Cerebellar nuclear complex (tissue), 1 donor: ENCODE measurements around the gene HELZ2.
"Not testable (repeated sequence)": the region's sequence is repeated elsewhere in the genome, so short reads cannot be mapped to it uniquely, and the experiment has no call there.

Experiments
- DNase-seq, 2 experiments: peaks; one replicate each; lab custom pipeline; 2025; lab: John Stamatoyannopoulos, UW

HELZ2 gene, protein sequence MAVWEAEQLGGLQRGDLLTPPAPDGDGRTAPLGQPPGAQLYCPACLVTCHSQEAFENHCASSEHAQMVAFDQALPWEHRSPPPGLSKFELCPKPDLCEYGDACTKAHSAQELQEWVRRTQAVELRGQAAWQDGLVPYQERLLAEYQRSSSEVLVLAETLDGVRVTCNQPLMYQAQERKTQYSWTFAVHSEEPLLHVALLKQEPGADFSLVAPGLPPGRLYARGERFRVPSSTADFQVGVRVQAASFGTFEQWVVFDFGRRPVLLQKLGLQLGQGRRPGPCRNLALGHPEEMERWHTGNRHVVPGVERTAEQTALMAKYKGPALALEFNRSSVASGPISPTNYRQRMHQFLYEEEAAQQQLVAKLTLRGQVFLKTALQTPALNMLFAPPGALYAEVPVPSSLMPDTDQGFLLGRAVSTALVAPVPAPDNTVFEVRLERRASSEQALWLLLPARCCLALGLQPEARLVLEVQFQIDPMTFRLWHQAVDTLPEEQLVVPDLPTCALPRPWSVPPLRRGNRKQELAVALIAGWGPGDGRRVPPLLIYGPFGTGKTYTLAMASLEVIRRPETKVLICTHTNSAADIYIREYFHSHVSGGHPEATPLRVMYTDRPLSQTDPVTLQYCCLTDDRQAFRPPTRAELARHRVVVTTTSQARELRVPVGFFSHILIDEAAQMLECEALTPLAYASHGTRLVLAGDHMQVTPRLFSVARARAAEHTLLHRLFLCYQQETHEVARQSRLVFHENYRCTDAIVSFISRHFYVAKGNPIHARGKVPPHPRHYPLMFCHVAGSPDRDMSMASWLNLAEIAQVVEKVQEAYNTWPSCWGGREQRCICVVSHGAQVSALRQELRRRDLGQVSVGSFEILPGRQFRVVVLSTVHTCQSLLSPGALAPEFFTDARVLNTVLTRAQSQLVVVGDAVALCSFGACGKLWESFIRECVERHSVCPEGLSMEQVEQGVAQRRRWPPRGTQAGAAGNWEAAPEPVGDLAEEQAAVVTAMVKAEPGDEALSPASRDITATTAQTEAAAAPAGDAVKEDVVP (N-terminal part only)

DNA sequence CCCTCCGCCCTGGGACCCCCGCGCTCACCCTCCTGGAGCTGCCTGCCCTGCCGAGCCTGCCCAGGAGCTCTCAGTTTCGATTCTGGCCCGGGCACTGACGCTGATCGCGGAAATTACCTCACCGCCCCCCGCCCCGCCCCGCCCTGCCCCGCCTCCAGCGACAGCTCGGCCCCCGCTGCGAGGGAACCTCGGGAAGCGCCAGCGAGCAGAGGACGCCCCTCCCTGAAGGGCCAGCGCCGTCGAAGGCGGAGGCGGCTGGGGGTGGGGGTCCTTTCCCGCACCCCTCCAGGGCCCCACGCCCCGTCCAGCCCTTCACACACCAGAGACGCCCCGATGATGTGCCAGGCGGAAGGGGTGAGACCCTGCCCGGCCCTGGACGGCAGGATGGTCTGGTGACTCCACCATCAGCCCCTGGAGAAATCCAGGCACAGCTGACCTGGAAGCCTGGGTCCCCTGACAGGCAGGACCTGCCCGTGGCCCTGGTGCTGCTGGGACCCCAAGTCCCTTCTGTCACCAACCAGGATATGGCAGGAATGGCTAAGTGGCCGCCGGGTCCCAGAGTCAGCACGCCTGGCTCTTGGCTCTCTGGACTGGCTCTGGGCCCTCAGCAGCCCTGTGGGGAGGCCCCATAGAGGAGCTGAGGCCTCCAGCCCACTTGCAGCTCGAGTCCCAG is at the start of gene HELZ2:
Gene HELZ2, minus strand, starts transcription at position 84 of the 673 bp plus-strand sequence. CDS start 1,854 bp downstream, outside the sequence.
- no peak for DNase-seq

GRCh38 chr20:63622732-63623131 is 48.7 kb upstream of the HELZ2 start:
- DNase-seq: no peak

DNA sequence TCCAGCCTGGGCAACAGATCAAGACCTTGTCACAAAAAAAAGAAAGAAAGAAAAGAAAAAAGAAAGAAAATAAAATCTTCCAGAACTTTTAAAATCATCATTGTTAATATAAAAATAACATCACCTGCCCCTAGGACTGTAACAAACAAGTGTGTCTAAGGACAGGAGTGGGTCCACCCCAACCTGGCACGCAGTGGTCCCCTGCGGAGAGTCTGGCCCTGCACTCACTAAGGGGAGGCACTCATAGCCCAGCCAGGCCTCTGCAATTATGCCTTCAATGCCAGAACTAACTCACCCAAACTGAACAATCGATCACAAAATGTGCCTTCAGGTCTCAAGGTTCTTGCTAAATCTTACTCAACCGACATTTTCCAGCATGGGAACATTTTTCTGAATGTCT is 48.1 kb upstream of the HELZ2 start:
- no peak for DNase-seq

DNA sequence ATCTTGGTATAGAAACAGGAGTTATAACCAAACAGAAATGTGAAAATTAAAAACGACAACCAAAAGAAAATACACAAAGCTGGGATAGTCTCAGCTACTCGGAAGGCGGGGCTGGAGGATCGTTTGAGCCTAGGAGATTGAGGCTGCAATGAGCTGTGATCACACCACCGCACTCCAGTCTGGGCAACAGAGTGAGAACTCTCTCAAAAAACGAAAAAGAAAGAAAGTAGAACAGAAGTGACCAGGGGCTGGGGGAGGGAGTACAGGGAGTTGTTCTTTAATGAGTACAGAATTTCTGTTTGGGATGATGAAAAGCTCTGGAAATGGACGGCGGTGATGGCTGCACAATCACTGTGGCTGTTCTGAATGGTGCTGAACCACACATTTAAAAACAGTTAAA is 47.0 kb upstream of the HELZ2 start:
- no peak for DNase-seq

GRCh38 chr20:63619505-63619904 is 45.5 kb upstream of the HELZ2 start:
- no peak for DNase-seq

DNA sequence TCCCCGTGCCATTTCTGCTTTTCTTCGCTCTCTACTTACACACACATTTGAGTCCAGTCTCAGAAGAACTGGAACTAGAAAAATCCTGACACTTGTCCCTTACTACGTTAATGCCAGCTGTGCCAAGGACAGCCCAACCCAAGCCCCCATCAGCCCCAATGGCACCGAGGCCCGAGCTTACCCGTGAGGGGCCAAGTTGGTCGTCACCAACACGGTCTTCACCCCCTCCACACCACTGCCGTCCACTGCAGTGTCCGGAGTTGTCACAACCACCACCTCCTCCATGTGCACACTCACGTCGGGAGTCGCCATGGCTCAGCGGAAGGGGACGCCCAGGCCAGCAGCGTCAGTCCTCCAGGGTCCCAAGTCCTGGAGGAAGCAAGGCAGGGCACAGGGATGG is 45.0 kb upstream of the HELZ2 start:
- no peak for DNase-seq

- DNase-seq: no peak
Observed at GRCh38 chr20:63618291-63618980, 44.4 kb upstream of the HELZ2 start.

GRCh38 chr20:63617876-63618265 is 43.8 kb upstream of the HELZ2 start:
- no peak for DNase-seq

- no peak for DNase-seq
Observed at GRCh38 chr20:63617092-63617875, 43.2 kb upstream of the HELZ2 start.

DNA sequence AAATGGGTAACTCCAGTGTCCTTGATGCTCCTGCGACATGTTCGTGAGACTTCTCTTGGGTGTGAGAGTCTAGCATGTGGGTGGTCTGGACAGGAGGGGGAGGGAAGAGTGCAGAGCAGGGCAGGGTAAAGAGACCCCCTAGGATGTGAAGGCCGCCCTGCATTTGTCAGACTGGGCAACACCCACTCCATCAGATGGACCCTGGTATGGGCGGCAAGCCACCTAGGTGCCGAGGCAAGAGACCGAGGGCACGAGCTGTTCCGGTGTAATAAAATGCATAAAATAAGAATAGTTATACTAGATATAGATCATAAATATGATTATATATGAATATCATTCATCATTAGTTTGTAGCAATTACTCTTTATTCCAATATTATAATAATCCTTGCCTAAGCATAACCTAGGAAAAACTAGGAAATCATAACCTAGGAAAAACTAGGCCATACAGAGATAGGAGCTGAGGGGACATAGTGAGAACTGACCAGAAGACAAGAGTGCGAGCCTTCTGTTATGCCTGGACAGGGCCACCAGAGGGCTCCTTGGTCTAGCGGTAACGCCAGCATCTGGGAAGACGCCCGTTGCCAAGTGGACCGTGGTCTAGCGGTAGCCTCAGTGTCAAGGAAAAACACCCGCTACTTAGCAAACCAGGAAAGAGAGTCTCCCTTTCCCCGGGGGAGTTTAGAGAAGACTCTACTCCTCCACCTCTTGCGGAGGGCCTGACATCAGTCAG is 40.0 kb upstream of the HELZ2 start:
- not testable (repeated sequence) for DNase-seq

- DNase-seq: no peak
Observed at GRCh38 chr20:63612276-63612931, 38.4 kb upstream of the HELZ2 start.

- no peak for DNase-seq
Observed at GRCh38 chr20:63611646-63612045, 37.6 kb upstream of the HELZ2 start.

GRCh38 chr20:63610581-63611435 is 36.8 kb upstream of the HELZ2 start:
- DNase-seq: no peak

GRCh38 chr20:63606686-63607085 is 32.6 kb upstream of the HELZ2 start:
- no peak for DNase-seq

DNA sequence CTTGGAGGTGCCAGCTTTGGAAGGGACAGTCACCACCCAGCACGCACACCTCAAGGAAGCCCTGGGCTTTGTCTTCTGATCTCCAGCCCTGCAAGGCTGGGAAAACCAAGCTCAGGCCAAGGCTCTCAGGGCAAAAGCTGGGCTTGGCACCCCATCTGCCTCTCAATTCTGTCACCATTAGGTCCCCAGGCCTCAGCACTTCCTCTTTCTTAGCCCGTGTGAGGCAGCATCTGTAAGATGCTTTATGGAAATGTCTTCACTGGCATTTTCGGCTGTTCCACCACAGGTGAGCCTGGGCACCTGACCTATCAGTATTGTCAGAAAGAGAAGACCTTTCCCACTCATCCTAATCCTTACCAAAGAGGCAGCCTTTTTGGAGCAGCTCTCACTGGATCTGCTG is 28.3 kb upstream of the HELZ2 start:
- DNase-seq: no peak

DNA sequence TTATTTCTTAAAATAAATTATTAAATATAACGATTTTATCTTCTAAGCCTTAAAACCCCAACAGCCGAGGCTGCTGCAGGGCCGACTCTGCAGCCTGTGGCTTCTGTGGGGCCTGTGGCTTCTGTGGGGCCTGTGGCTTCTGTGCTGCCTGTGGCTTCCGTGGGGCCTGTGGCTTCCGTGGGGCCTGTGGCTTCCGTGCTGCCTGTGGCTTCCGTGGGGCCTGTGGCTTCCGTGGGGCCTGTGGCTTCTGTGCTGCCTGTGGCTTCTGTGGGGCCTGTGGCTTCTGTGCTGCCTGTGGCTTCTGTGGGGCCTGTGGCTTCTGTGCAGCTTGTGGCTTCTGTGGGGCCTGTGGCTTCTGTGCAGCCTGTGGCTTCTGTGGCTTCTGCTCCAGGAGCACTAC is 27.6 kb upstream of the HELZ2 start:
- DNase-seq: not testable (repeated sequence)

- no peak for DNase-seq
Observed at GRCh38 chr20:63599396-63600050, 25.5 kb upstream of the HELZ2 start.
